Muscle layer of colon (tissue), 2 donors: Measurements from ENCODE around the gene DTHD1.

Source experiments
- H3K27ac ChIP-seq: one replicate; pipeline ENCODE4 v1.7.0; 2013; ENCODE audit warnings: low read depth, mild to moderate bottlenecking, low read length, moderate library complexity
- H3K27me3 ChIP-seq, 2 donors: one replicate each; pipeline ENCODE4 v1.7.0; 2013; ENCODE audit warnings: low read length in 2 of 2, mild to moderate bottlenecking in 2 of 2; ENCODE audit not compliant: insufficient read depth in 2 of 2, control insufficient read depth in 1 of 2
- H3K36me3 ChIP-seq: one replicate; pipeline ENCODE4 v1.7.0; 2013; ENCODE audit warnings: mild to moderate bottlenecking, low read length; ENCODE audit not compliant: insufficient read depth
- H3K4me1 ChIP-seq: one replicate; pipeline ENCODE4 v1.7.0; 2013; ENCODE audit warnings: mild to moderate bottlenecking, low read length; ENCODE audit not compliant: insufficient read depth
- H3K4me3 ChIP-seq, 2 donors: one replicate each; pipeline ENCODE4 v1.7.0; 2013; ENCODE audit warnings: low read length in 2 of 2, low read depth in 1 of 2, mild to moderate bottlenecking in 1 of 2, moderate library complexity in 1 of 2
- H3K9ac ChIP-seq: one replicate; pipeline ENCODE4 v1.7.0; 2013; ENCODE audit warnings: low read length
- H3K9me3 ChIP-seq: one replicate; pipeline ENCODE4 v1.7.0; 2013; ENCODE audit warnings: mild to moderate bottlenecking, low read length
- donor health status: abdominal sarcoma.
- donor health status: Adenocarcinoma of cecum.

The DTHD1 gene

GRCh38 chr4:36301127-36301526, 19.7 kb downstream of the DTHD1 start:
- Histone ChIP-seq H3K4me1 (no peaks in the 10 kb centered on the region), H3K36me3 (no peaks in the 10 kb centered on the region), H3K9me3 (no peaks in the 10 kb centered on the region), H3K27ac (no peak overlapping the region), H3K9ac (no peak overlapping the region), H3K4me3 (no peak overlapping the region), H3K27me3 (no peaks in the 10 kb centered on the region)

- Histone ChIP-seq H3K9ac (no peak overlapping the region), H3K36me3 (no peaks in the 10 kb centered on the region), H3K4me1 (no peaks in the 10 kb centered on the region), H3K4me3 (no peak overlapping the region), H3K27ac (no peak overlapping the region), H3K27me3 (no peaks in the 10 kb centered on the region), H3K9me3 (no peaks in the 10 kb centered on the region)
Measured at GRCh38 chr4:36303426-36304137, 22.2 kb downstream of the DTHD1 start.

- Histone ChIP-seq H3K27me3 (no peaks in the 10 kb centered on the region), H3K9ac (no peak overlapping the region), H3K36me3 (no peaks in the 10 kb centered on the region), H3K27ac (no peak overlapping the region), H3K9me3 (no peaks in the 10 kb centered on the region), H3K4me1 (no peaks in the 10 kb centered on the region), H3K4me3 (no peak overlapping the region)
Measured at GRCh38 chr4:36304138-36304681, 22.8 kb downstream of the DTHD1 start.

GRCh38 chr4:36308150-36308549, 26.7 kb downstream of the DTHD1 start:
- Histone ChIP-seq H3K9me3 (no peaks in the 10 kb centered on the region), H3K27me3 (no peaks in the 10 kb centered on the region), H3K4me1 (no peaks in the 10 kb centered on the region), H3K36me3 (no peaks in the 10 kb centered on the region), H3K27ac (no peak overlapping the region), H3K9ac (no peak overlapping the region), H3K4me3 (no peak overlapping the region)

GRCh38 chr4:36310216-36310615, 28.8 kb downstream of the DTHD1 start:
- Histone ChIP-seq H3K27ac (no peak overlapping the region), H3K27me3 (no peaks in the 10 kb centered on the region), H3K4me1 (no peaks in the 10 kb centered on the region)

GRCh38 chr4:36310793-36311192, 29.4 kb downstream of the DTHD1 start:
- H3K27me3 ChIP-seq = no peaks in the 10 kb centered on the region
- no peak overlapping the region for H3K9ac ChIP-seq
- H3K4me3 ChIP-seq = no peak overlapping the region
- H3K4me1 ChIP-seq = no peaks in the 10 kb centered on the region
- H3K36me3 ChIP-seq = no peaks in the 10 kb centered on the region
- no peak overlapping the region for H3K27ac ChIP-seq
- no peaks in the 10 kb centered on the region for H3K9me3 ChIP-seq

More at GRCh38 chr4:36310216-36310615, 28.8 kb downstream of the DTHD1 start:
- H3K9me3 ChIP-seq = no peaks in the 10 kb centered on the region
- no peak overlapping the region for H3K9ac ChIP-seq
- H3K36me3 ChIP-seq = no peaks in the 10 kb centered on the region
- no peak overlapping the region for H3K4me3 ChIP-seq

GRCh38 chr4:36312511-36312910, 31.1 kb downstream of the DTHD1 start:
- Histone ChIP-seq H3K9me3 (no peaks in the 10 kb centered on the region), H3K4me1 (no peaks in the 10 kb centered on the region), H3K4me3 (no peak overlapping the region), H3K27ac (no peak overlapping the region), H3K9ac (no peak overlapping the region), H3K27me3 (no peaks in the 10 kb centered on the region), H3K36me3 (no peaks in the 10 kb centered on the region)

GRCh38 chr4:36313301-36313700, 31.9 kb downstream of the DTHD1 start:
- no peak overlapping the region for H3K9ac ChIP-seq
- H3K9me3 ChIP-seq = no peaks in the 10 kb centered on the region
- H3K27ac ChIP-seq = no peak overlapping the region
- H3K4me1 ChIP-seq = no peaks in the 10 kb centered on the region
- H3K4me3 ChIP-seq = no peak overlapping the region
- H3K36me3 ChIP-seq = no peaks in the 10 kb centered on the region
- no peaks in the 10 kb centered on the region for H3K27me3 ChIP-seq

GRCh38 chr4:36313703-36314102, 32.3 kb downstream of the DTHD1 start:
- Histone ChIP-seq H3K36me3 (no peaks in the 10 kb centered on the region), H3K4me3 (no peak overlapping the region), H3K27ac (no peak overlapping the region), H3K9me3 (no peaks in the 10 kb centered on the region), H3K27me3 (no peaks in the 10 kb centered on the region), H3K9ac (no peak overlapping the region), H3K4me1 (no peaks in the 10 kb centered on the region)

GRCh38 chr4:36316607-36317006, 35.2 kb downstream of the DTHD1 start:
- Histone ChIP-seq H3K36me3 (no peaks in the 10 kb centered on the region), H3K27me3 (no peaks in the 10 kb centered on the region), H3K27ac (no peak overlapping the region), H3K9ac (no peak overlapping the region), H3K4me1 (no peaks in the 10 kb centered on the region), H3K4me3 (no peak overlapping the region), H3K9me3 (no peaks in the 10 kb centered on the region)

GRCh38 chr4:36317721-36318120, 36.3 kb downstream of the DTHD1 start:
- Histone ChIP-seq H3K27me3 (no peaks in the 10 kb centered on the region), H3K36me3 (no peaks in the 10 kb centered on the region), H3K9ac (no peak overlapping the region), H3K4me3 (no peak overlapping the region), H3K9me3 (no peaks in the 10 kb centered on the region), H3K27ac (no peak overlapping the region), H3K4me1 (no peaks in the 10 kb centered on the region)
